HG03039 (cell line): ENCODE data around the gene MTERF1.
"Not testable (repeated sequence)": the region's sequence is repeated elsewhere in the genome, so short reads cannot be mapped to it uniquely, and the experiment has no call there.

Experiments
- ATAC-seq: cut with Tn5 transposase; IDR thresholded peaks from one replicate; pipeline ENCODE4 v1.9.1; 2021; ENCODE audit warnings: mild to moderate bottlenecking, moderate library complexity; ENCODE audit not compliant: unreplicated experiment

Gene MTERF1

GRCh38 chr7:91887336-91888213, 7.1 kb upstream of the MTERF1 start:
- not testable (repeated sequence) for ATAC-seq

- no peak for ATAC-seq
These were observed 3.3 kb upstream of the MTERF1 start for GRCh38 chr7:91883676-91884362.

GRCh38 chr7:91880016-91880412, 488 bp downstream of the MTERF1 start:
- ATAC-seq = no peak

GRCh38 chr7:91876391-91877133, 3.9 kb downstream of the MTERF1 start:
- no peak for ATAC-seq

GRCh38 chr7:91875851-91876250, 4.7 kb downstream of the MTERF1 start:
- ATAC-seq = no peak

- no peak for ATAC-seq
These were observed 7.6 kb downstream of the MTERF1 start for GRCh38 chr7:91872928-91873327.

GRCh38 chr7:91872069-91872468, 8.4 kb downstream of the MTERF1 start:
- no peak for ATAC-seq

- ATAC-seq = no peak
These were observed 10.8 kb downstream of the MTERF1 start for GRCh38 chr7:91869661-91870060.

GRCh38 chr7:91866599-91867148, 13.8 kb downstream of the MTERF1 start:
- no peak for ATAC-seq

- no peak for ATAC-seq
These were observed 15.0 kb downstream of the MTERF1 start for GRCh38 chr7:91865511-91865910.

- not testable (repeated sequence) for ATAC-seq
These were observed 15.9 kb downstream of the MTERF1 start for GRCh38 chr7:91864604-91865003.

GRCh38 chr7:91864070-91864469, 16.4 kb downstream of the MTERF1 start:
- ATAC-seq = no peak

- no peak for ATAC-seq
These were observed 28.2 kb downstream of the MTERF1 start for GRCh38 chr7:91852263-91852741.

- no peak for ATAC-seq
These were observed 30.0 kb downstream of the MTERF1 start for GRCh38 chr7:91850455-91850854.

GRCh38 chr7:91847876-91848588, 32.5 kb downstream of the MTERF1 start:
- no peak for ATAC-seq

- no peak for ATAC-seq
These were observed 33.3 kb downstream of the MTERF1 start for GRCh38 chr7:91847231-91847630.

GRCh38 chr7:91846436-91846835, 34.1 kb downstream of the MTERF1 start:
- ATAC-seq = no peak

GRCh38 chr7:91843831-91844230, 36.7 kb downstream of the MTERF1 start:
- peak; percentile 69 for ATAC-seq

- ATAC-seq = no peak
These were observed 42.1 kb downstream of the MTERF1 start for GRCh38 chr7:91838439-91838838.

- ATAC-seq = no peak
These were observed 43.0 kb downstream of the MTERF1 start for GRCh38 chr7:91837397-91838070.
